ENCODE data around the gene PEAK1.

The PEAK1 gene

DNA sequence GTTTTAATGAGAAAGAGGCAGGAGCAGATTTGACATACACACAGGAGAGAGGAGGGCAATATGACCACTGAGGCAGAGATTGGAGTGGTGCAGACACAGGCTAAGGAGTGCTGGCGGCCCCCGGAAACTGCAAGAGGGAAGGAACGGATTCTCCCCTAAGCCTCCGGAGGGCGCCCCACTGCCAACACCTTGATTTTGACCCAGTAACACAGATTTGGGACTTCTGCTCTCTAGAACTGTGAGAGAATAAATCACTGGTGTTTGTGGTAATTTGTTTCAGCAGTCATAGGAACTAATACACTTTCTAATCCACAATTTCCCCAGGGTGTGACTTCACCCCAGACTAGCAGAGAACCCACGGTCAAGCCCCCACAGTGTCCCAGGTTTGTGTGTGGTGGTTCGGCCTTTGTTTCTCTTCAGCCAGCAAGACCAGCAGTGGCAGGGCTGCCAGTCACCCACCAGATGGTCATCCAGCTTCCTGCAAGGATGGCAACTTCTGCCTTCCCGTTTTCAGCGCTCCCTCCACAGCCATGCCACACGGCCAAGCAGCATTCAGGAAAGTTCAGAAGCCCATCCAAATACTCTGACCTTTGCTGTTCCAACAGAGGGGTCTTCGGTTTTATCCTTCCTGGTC lies 325.4 kb downstream of the PEAK1 start:
- peak in 1 of 2 donors; percentile 12 for DNase-seq (ENCODE audit: low read depth in 2 of 2)

GRCh38 chr15:77093436-77093835 lies 326.5 kb downstream of the PEAK1 start:
- no peak for DNase-seq (ENCODE audit: low read depth in 2 of 2)

- DNase-seq (ENCODE audit: low read depth in 2 of 2): no peak
These were observed 328.8 kb downstream of the PEAK1 start for GRCh38 chr15:77091097-77091496.

DNA sequence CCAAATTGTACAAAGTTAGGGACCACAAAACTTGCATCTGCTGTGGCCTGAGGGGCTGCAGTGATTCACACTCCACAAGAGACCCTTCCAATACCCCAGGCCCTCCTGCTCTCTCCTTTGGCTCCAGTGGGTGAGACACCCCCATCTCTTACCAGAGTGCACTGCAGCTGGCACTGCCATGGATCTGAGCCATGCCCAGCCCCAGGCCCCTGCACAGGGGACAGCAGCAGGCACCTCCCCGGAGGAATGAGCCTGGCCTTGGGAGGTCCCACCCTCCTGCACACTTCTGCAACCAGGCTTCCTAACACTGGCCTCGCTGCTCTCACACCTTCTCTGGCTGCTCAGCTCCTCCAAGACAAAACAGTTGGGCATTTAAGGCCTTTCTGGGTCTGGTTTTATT lies 332.7 kb downstream of the PEAK1 start:
- DNase-seq (ENCODE audit: low read depth in 2 of 2): no peak

DNA sequence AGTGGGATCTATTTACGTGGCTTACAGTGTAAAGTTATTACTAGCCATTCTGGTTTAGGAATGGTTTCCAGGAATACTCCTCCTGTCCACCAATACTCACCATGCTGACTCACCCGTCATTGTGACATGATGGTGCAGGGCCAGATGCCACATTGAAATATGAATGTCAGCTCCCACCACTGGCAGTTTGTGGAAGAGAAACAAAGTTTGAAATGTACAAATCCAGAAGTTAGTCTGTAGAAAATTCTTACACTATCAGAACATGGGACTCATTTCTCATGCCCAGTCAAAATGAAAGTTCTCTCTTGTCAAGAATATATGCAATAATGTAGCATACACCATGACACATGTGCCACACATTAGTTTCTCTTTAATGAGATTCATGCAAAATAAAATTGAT lies 334.6 kb downstream of the PEAK1 start:
- no peak for DNase-seq (ENCODE audit: low read depth in 2 of 2)

GRCh38 chr15:77084436-77084835 lies 335.5 kb downstream of the PEAK1 start:
- DNase-seq (ENCODE audit: low read depth in 2 of 2): no peak

- peak; percentile 43 to 52 for DNase-seq (ENCODE audit: low read depth in 2 of 2)
These were observed 336.3 kb downstream of the PEAK1 start for GRCh38 chr15:77083381-77084160.

DNA sequence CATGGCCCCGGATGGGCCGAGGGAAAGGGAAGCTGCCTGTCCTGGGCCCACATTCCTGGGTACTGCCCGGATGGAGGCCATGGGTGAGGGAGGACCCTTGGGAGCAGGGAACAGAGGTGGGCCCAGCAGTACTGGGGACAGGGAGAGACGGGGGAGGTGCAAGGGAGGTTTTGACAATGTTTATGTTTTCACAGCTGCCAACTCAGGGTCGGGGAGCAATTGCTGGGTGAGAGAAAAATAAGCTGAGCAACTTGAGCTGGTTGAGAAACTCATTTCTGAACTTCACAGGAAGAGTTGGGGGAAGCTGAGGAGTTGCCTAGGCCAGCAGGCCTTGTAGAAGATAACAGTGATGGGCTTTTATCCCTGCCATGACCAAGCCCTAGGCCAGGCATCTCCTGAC lies 337.9 kb downstream of the PEAK1 start:
- DNase-seq (ENCODE audit: low read depth in 2 of 2): no peak

DNA sequence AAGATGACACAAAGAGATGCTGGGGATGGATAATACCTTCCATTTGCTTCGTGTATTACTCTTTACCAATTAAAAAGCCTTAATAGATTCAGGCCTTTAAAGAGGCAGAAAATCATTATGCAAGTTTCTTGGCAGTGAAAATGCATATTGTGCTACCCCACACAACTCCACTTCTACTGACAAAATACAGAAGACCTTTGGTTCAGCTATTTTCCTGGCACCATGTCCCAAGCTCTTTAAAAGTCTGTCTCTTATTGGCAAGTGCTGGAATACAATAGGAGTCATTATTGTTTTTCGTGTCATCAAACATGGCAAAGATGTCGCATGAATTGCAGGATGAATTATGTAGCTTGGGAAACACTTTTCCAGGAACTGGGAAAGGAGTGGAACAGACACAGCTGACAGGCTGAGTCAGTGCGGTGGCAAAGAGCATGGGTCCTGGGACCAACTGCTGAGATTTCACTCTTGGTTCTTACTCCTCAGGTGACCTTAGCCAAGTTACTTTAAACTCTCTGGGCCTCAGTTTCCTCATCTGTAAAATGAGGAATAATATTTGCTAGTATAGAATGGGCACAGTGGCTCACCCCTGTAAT lies 343.5 kb downstream of the PEAK1 start:
- DNase-seq (ENCODE audit: low read depth in 2 of 2): no peak

- no peak for DNase-seq (ENCODE audit: low read depth in 2 of 2)
These were observed 344.4 kb downstream of the PEAK1 start for GRCh38 chr15:77075528-77075927.

GRCh38 chr15:77074350-77074749 lies 345.6 kb downstream of the PEAK1 start:
- DNase-seq (ENCODE audit: low read depth in 2 of 2): no peak

DNA sequence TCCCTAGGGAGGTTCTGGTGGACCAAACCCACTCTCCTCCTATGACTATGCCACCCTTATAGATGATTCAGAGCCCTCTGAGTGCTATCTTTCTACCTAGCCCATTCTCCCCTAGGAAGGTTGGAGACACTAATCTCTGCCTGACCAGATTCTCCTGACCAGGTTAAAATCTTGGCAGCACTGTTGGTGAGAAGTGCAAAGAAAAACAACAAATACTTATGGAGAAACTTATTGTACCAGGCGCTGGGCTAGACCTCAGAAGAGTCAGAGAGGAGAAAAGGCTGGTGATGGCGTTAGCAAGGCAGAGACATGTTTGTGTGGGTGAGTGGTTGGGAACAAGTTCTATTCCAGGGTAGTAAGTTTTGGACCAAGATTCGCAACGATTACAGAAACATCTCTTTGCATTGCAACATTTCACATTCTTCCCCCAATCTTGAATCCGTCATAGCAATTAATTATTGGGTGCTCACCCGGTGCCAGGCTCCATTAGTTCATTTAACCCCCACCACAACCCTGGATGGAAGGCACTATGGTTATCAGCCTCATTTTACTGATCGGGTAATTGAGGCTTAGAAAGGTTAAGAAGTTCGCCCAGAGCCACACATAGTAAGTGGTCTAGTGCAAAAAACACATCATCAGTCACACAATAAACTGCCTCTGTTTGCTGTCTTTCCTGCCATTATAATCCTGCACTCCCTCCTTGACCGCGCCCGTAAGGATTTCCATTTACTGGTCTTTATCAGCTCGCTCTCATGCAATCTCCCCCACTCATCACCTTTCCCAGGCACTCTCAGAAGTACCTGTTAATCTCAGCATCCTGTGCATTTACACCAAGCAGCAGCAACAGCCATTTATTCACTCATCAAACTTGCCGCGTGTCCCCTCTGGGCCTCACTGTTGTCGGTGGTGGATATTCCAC lies 348.3 kb downstream of the PEAK1 start:
- DNase-seq (ENCODE audit: low read depth in 2 of 2): no peak

GRCh38 chr15:77070495-77071304 lies 349.2 kb downstream of the PEAK1 start, which contains the start of gene TSPAN3:
TSS of gene TSPAN3 (minus strand) at chr15:77071109. CDS start at chr15:77070954, 155 bp downstream.
- peak; percentile 84 to 92 for DNase-seq (ENCODE audit: low read depth in 2 of 2)

- DNase-seq (ENCODE audit: low read depth in 2 of 2): no peak
These were observed 349.8 kb downstream of the PEAK1 start for GRCh38 chr15:77070180-77070494.

DNA sequence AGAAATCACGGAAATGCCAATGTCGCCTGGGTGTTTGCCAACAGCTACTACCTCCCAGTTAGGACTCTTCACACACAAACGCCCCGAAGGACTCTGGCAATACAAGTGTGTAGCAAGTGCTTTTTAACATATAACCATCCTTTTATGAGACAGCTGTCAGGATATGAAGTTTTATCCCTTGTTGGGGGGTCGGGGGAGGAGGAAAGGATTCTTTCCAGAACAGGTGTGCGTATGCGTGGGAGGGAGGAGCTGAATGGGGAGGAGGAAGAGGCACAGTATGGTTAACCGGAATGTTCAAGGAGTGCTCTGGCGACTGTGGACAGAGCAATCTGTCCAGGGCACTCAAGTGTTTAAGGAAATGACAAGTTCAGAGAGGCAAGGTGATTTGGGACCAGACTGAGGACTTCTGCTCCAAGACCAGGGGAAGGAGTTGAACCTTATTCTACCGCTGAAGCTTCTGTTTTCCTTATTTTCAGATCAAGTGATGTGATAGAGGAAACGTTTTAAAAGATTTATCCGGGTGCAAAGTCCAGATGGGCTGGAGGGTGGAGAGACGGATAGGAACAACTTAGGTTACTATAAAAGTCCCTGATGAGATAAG lies 350.3 kb downstream of the PEAK1 start:
- DNase-seq (ENCODE audit: low read depth in 2 of 2): no peak

DNA sequence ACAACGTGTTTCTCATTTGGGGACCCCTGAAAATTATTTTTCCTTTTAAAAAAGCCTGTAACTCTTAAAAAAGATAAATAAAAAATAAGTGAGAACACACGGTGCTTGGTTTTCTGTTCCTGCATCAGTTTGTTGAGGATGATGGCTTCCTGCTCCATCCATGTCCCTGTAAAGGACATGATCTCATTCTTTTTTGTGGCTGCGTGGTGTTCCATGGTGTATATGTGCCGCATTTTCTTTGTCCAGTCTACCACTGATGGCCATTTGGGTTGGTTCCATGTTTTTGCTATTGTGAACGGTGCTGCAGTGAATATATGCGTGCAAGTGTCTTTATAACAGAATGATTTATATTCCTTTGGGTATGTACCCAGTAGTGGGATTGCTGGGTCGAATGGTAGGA lies 351.3 kb downstream of the PEAK1 start:
- no peak for DNase-seq (ENCODE audit: low read depth in 2 of 2)

DNA sequence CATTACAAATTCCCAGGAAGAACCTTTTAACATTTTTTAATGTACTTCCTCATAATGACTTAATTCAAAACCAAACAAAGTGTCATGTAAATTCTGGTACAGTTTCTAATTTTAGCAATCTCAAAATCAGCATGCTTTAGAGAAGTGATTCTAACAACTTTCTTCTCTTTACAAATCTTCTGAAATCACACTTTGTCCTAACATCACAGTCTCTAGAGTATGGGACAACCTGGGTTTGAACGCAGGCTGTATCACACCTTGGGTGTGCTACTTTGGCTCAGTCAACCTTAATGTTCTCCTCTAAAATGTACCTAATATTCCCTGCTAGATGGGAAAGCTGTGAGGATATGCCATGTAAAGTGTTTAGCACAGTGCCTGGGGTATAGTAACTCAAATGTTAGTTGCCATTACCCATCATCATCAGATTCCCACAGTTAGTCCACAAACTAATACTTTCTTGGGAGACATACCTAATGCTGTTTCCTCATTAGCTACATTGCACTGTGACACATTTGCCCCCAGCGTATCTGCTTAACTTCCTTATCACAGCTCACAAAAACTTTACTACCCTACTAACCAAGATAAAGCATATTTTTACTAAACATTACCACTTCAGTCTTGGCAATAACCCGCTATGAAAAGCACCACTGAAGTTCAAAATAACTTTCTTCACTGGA lies 352.1 kb downstream of the PEAK1 start:
- no peak for DNase-seq (ENCODE audit: low read depth in 2 of 2)

DNA sequence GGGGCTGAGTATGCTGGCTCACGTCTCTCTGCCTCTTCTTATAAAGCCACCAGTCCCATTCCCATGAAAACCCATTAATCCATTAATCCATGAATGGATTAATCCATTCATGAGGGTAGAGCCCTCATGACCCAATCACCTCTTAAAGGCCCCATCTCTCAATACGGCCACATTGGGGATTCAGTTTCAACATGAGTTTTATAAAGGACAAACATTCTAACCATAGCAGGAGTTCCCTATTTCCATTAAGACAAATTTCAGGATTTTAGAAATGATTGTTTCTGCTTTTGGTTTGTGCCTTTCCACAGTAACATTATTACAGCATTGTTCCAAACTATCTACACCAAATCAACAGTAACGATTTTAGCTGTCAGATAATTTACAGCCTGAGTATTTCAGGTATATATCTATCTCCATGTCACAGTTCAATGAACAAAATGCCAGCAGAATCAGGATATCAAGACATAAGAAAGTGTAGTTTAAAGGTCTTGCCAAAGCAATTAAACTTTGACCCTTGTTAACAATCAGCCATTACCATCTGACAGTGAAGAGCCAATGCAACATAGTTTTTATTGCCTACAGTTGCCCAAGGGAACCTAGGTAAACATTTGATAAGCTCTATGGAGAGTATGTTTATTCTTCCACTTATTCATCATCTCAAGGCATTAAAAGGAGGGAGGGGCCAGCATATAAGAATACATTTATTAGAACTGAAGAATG lies 352.8 kb downstream of the PEAK1 start:
- DNase-seq (ENCODE audit: low read depth in 2 of 2): no peak

DNA sequence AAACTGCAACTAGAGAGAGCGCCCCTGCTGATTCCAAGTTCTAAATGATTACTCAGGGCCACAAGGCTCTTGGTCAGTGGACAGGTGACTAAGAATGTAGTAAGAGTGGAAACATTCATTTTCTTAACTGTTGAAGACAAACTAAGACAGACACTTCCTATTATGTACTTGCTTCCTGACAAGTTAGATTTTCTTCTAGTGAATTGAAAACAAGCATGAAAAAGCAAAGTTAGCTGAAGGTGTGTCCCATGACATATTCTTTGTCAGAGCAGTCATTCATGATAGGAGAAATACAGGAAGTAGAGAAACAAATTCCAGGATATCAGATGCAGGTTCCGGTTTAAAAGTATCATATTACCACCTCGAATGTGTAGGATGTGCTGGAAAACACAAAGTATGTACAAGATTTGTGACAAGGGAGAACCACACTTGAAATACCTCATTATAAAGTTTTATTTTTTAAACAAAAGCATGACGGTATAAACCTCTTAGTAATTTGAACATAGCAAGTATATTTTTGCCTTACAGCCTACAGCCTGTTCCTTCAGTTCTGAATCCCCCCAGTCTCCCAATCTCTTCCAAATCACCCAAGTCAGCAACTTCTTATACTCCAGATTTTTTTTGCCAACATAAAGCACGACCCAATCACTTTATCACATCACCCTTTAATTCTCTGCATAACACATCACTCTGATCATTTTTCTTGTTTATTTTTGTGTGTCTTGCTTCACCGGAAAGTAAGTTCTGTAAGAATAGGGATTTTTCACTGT lies 355.2 kb downstream of the PEAK1 start:
- DNase-seq (ENCODE audit: low read depth in 2 of 2): no peak

Data from stimulated activated CD4-positive, alpha-beta T cell treated with anti-CD3 and anti-CD28 coated beads, Interleukin-4, amount 100 ng/mL, for 48 hours (primary cell).